NCI-H2196 treated with DMSO at 0.1 percent for 48 hours (cell line): ENCODE results near the gene CAMSAP1.

Experiments
- DNase-seq: peaks from one replicate; lab custom pipeline; 2025; ENCODE audit not compliant: unreplicated experiment; lab: John Stamatoyannopoulos, UW

The CAMSAP1 gene

GRCh38 chr9:135761845-135762168 is 145.5 kb downstream of the CAMSAP1 start:
- DNase-seq = no peak

- DNase-seq = no peak
Measured at GRCh38 chr9:135761150-135761844, 146.0 kb downstream of the CAMSAP1 start.

GRCh38 chr9:135760465-135760864 is 146.9 kb downstream of the CAMSAP1 start:
- DNase-seq = no peak

- no peak for DNase-seq
Measured at GRCh38 chr9:135759676-135760300, 147.6 kb downstream of the CAMSAP1 start.

- DNase-seq = no peak
Measured at GRCh38 chr9:135758870-135759269, 148.5 kb downstream of the CAMSAP1 start.
